ENCODE data around the gene SIGLEC15. TPM values are rescaled to one million over a fixed set of nuclear protein-coding genes. Genes with fewer than 3 reads are reported as not detected.

Gene SIGLEC15
- total RNA-seq, 1 donor from 2014 or later: 0.26 TPM

DNA sequence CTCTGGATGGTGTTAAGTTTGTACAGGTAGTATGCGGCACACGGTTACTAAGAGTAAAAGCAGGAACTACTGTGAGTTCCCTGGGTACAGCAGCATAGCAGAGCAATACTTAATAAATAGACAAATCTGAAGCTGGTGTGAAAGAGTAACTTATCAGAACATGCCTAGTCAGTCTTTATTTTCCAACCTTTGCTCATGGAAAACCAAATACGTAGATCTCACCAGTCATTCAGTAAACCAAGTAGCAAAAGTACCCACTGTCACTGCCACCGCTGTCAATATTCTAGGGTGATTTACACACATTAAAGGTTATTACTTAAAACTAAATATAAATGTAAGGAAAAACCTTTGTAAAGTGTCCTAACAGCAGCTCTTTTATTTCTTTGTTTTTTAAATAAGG is 35.0 kb downstream of the SIGLEC15 start:
- H3K36me3 ChIP-seq (ENCODE audit: control insufficient read depth, insufficient read depth, low read length): peaks cover 16% of the 10 kb centered on the region
- TF ChIP-seq, protein P1, sequence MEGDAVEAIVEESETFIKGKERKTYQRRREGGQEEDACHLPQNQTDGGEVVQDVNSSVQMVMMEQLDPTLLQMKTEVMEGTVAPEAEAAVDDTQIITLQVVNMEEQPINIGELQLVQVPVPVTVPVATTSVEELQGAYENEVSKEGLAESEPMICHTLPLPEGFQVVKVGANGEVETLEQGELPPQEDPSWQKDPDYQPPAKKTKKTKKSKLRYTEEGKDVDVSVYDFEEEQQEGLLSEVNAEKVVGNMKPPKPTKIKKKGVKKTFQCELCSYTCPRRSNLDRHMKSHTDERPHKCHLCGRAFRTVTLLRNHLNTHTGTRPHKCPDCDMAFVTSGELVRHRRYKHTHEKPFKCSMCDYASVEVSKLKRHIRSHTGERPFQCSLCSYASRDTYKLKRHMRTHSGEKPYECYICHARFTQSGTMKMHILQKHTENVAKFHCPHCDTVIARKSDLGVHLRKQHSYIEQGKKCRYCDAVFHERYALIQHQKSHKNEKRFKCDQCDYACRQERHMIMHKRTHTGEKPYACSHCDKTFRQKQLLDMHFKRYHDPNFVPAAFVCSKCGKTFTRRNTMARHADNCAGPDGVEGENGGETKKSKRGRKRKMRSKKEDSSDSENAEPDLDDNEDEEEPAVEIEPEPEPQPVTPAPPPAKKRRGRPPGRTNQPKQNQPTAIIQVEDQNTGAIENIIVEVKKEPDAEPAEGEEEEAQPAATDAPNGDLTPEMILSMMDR (IDR thresholded peaks at IDR 0.05; ENCODE audit: insufficient read depth, low read length, severe bottlenecking): no peak
- FAIRE-seq (no peak), DNase-seq (ENCODE audit: low read depth) (no peak)
- H3K27me3 ChIP-seq (ENCODE audit: control insufficient read depth, insufficient read depth, low read length): no peaks in the 10 kb centered on the region
- H3K4me3 ChIP-seq (ENCODE audit: low read depth, low read length): no peak overlapping the region

DNA sequence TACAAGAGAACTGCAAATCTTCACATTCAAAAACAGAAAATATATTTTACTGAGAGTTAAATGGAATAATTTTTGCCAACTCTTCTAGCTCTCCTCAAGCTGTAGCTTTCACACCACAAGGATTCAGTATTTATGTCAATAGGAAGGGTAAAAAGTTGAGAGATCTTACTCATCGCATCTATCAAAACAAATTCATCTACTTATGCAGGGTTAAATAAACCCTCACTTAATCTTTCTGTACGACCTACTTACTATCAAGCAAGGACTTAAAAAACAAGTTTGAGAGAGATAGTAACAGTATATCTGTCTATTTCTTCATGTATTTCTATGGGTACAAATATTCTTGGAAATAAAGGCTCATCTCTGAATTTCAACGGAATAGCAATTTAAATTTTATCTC is 35.5 kb downstream of the SIGLEC15 start:
- FAIRE-seq (no peak), DNase-seq (ENCODE audit: low read depth) (no peak)
- peaks cover 18% of the 10 kb centered on the region for H3K36me3 ChIP-seq (ENCODE audit: control insufficient read depth, insufficient read depth, low read length)
- no peak overlapping the region for H3K4me3 ChIP-seq (ENCODE audit: low read depth, low read length)
- no peaks in the 10 kb centered on the region for H3K27me3 ChIP-seq (ENCODE audit: control insufficient read depth, insufficient read depth, low read length)
- TF ChIP-seq, protein P1 (IDR thresholded peaks at IDR 0.05; ENCODE audit: insufficient read depth, low read length, severe bottlenecking): no peak

GRCh38 chr18:45861926-45862325 is 36.5 kb downstream of the SIGLEC15 start:
- FAIRE-seq (no peak), DNase-seq (ENCODE audit: low read depth) (no peak)
- TF ChIP-seq, protein P1 (IDR thresholded peaks at IDR 0.05; ENCODE audit: insufficient read depth, low read length, severe bottlenecking): no peak
- H3K4me3 ChIP-seq (ENCODE audit: low read depth, low read length): no peak overlapping the region
- peaks cover 20% of the 10 kb centered on the region for H3K36me3 ChIP-seq (ENCODE audit: control insufficient read depth, insufficient read depth, low read length)
- H3K27me3 ChIP-seq (ENCODE audit: control insufficient read depth, insufficient read depth, low read length): no peaks in the 10 kb centered on the region

DNA sequence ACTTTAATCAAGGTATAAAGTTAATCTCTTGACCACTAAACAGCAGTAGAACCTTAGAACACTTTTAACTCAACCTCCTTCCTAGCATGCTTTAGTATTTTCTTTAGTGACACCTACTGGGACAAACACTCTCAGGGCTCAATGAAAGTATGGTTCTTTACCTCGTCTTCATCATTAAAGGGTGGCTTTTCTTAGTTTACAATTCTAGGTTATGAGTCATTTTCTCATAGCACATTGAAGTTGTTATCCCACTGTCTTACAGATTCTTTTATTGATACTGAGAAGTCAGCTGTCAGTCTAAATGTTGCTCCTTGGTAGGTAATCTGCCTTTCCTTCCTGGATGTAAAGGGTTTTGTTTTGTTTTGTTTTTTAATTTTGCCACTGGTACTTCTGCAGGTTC is 38.0 kb downstream of the SIGLEC15 start:
- peaks cover 20% of the 10 kb centered on the region for H3K36me3 ChIP-seq (ENCODE audit: control insufficient read depth, insufficient read depth, low read length)
- no peak for FAIRE-seq
- TF ChIP-seq, protein P1 (IDR thresholded peaks at IDR 0.05; ENCODE audit: insufficient read depth, low read length, severe bottlenecking): no peak

DNA sequence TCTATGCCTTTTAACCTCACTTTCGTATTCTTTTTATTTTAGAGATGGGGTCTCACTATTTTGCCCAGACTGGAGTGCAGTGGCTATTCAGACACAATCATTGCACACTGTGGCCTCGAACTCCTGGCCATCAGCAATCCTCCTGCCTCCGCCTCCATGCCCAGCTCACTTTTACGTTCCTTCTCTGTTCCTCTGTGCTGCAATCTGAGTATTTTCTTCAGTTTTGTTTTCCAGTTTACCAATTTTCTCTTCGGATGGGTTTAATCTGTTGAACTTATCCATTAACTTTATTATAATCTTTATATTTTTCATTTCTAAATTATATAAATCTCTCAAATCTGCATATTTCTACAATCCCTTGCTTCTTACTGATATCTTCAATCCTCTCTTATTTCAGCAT is 38.6 kb downstream of the SIGLEC15 start:
- Histone ChIP-seq H3K4me3 (ENCODE audit: low read depth, low read length) (no peak overlapping the region), H3K27me3 (ENCODE audit: control insufficient read depth, insufficient read depth, low read length) (no peaks in the 10 kb centered on the region), H3K36me3 (ENCODE audit: control insufficient read depth, insufficient read depth, low read length) (peaks cover 20% of the 10 kb centered on the region)
- no peak for FAIRE-seq
- TF ChIP-seq, protein P1 (IDR thresholded peaks at IDR 0.05; ENCODE audit: insufficient read depth, low read length, severe bottlenecking): no peak
- no peak for DNase-seq (ENCODE audit: low read depth)

More for the DNA sequence above, 38.0 kb downstream of the SIGLEC15 start:
- no peaks in the 10 kb centered on the region for H3K27me3 ChIP-seq (ENCODE audit: control insufficient read depth, insufficient read depth, low read length)
- H3K4me3 ChIP-seq (ENCODE audit: low read depth, low read length): no peak overlapping the region
- no peak for DNase-seq (ENCODE audit: low read depth)

DNA sequence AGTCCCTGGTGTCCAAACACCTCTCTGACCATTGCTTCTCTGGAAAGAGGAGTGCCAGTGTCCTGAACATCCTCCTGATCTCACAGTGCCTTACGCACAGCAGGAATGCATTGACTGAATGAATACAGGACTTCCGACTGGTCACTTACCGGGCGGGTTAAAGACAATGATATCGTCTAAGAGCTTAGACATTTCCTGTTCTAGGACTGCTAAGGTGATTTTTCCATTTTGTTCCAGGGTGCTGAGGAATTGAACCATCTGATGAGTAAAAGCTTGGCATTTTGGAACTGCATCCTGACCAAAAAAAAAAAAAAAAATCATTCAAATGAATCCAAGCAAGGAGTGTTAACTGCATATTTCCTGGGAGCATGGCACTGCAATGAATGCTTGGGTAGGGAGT is 40.0 kb downstream of the SIGLEC15 start:
- no peaks in the 10 kb centered on the region for H3K27me3 ChIP-seq (ENCODE audit: control insufficient read depth, insufficient read depth, low read length)
- no peak for DNase-seq (ENCODE audit: low read depth)
- H3K36me3 ChIP-seq (ENCODE audit: control insufficient read depth, insufficient read depth, low read length): peaks cover 20% of the 10 kb centered on the region
- TF ChIP-seq, protein P1 (IDR thresholded peaks at IDR 0.05; ENCODE audit: insufficient read depth, low read length, severe bottlenecking): no peak
- no peak for FAIRE-seq
- H3K4me3 ChIP-seq (ENCODE audit: low read depth, low read length): no peak overlapping the region

All from bronchial epithelial cell (primary cell).